Hematopoietic multipotent progenitor cell treated with erythropoietin and hydrocortisone succinate and interleukin-3 and kit ligand, for 15 days (in vitro differentiated cells): ENCODE results near the gene EDN1.

Experiments used
- DNase-seq: peaks from one replicate; pipeline ENCODE4 v3.0.0-alpha.2; 2015; ENCODE audit warnings: low spot score

The EDN1 gene

GRCh38 chr6:12270551-12271230 is 19.5 kb upstream of the EDN1 start:
- no peak for DNase-seq

DNA sequence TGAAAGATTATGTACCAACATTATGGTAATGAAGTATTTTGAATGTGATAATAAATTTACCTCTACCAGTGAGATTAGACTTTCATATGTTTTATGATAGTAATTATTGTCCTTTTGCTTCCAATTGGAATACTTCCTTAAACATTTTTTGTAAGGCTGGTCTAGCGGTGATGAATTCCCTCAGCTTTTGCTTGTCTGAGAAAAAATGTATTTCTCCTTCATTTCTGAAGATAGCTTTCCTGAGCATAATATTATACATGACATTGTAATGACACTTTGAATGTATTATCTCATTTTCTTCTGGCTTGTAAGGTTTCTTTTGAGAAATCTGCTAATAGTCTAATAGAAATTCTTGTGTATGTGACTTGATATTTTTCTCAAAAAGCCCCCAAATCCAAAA is 18.6 kb upstream of the EDN1 start:
- no peak for DNase-seq

DNA sequence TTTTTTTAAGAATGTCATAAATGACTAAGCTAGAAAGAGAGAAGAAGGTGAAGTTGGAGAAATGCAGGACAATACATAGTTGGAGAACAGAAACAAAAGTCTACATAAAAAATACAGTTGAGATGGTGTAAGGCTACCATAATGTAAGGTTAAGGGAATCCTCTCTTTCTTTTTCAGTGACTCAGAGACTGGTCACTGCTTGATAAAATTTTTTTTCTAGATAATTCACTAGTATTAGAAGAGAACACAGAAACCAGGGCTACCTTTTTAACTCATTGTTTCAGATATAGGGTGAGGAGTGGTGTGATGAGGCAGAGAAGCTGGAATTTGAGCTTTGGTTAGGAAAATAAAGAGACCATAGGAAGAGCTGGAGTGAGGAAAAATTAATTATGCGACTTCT is 18.2 kb upstream of the EDN1 start:
- no peak for DNase-seq

GRCh38 chr6:12275107-12275506 is 15.1 kb upstream of the EDN1 start:
- no peak for DNase-seq

DNA sequence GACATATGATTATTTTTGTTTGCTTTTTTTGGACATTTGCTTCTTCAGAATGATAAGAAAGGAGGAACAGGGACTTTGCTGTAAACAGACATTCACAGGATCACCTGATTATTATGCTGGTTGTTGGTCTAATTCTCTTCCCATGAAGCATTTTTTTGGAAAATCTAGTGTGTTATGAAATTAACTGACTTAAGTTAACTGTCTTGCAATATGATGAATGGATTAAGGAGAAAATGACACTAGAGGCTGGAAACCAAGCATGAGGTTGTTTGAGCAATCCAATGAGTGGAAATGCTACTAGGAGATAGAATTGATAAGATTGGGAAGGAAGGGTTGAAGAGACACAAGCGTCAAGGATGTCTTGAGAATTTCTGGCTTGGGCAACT is 13.2 kb upstream of the EDN1 start:
- DNase-seq = no peak

GRCh38 chr6:12277386-12277785 is 12.8 kb upstream of the EDN1 start:
- DNase-seq = no peak

DNA sequence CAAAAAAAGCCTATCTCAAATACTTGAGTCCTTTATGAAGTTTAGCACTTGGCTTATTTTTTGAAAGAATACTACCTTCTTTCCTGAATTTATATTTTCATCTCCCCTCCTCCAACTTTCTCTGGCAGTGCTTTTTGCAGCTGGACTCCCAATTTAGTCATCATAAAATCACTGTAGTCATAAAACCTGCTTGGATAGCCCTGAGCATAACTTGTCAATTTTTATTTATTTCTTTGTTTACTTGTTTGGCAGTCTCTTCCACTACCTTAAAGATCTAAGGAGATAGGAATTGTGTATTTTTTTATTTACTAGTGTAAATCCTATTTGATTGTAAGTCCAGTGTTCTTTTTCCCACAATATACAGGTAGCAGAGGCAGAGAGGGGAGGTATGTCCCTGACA is 11.2 kb upstream of the EDN1 start:
- DNase-seq = no peak

GRCh38 chr6:12279322-12280091 is 10.7 kb upstream of the EDN1 start:
- DNase-seq = no peak

DNA sequence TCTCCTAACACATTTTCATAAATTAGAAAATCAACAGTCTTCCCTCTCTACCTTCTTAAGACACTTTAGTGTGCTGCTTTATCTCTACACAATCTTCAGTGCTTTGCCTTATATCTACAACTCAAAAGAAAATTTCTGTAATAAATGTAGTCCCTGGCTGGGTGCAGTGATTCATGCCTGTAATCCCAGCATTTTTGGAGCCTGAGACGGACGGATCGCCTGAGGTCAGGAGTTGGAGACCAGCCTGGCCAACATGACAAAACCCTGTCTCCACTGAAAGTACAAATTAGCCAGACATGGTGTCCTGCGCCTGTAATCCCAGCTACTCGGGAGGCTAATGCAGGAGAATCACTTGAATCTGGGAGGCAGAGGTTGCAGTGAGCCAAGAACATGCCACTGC is 9.7 kb upstream of the EDN1 start:
- no peak for DNase-seq

DNA sequence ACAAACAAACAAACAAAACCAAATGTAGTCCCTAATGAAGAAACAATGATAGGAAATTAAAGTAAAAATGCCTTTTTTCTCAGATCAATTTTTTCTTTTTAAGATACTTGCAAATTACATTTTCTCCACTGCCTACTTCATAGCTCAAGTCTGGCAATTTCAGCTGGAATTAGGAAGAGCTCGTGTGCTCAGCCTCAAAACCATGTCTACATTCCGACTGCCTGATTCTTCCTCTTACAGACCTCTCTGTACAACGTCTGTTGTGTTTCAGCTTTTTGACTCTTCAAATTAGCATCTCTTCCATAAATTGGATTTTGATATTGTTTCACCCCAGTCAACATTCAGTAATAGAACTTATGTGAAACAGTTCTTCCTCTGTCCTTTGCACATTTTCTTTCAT is 9.3 kb upstream of the EDN1 start:
- DNase-seq = no peak

DNA sequence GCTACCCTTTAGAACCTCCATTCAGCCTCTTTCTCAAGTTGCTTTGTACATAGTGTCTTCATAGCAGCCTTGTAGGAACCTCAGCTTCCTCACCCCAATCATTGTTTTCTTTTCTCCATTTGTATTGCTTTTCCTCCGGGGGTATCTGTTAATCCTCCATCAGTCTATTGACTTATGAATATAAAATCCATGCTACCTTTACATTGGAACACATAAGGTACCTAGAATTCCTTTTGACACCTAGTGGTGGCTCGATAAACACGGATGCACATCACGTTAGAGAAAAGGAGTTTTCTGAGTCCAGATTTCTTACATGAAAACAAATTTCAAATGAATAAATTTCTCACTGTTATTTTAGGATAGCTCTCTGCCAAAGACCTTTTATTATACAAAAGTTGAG is 6.3 kb upstream of the EDN1 start:
- no peak for DNase-seq

- DNase-seq = no peak
Measured at GRCh38 chr6:12286373-12287110, 3.6 kb upstream of the EDN1 start.

- DNase-seq = no peak
Measured at GRCh38 chr6:12288211-12288618, 1.9 kb upstream of the EDN1 start.

GRCh38 chr6:12288914-12289313 is 1.2 kb upstream of the EDN1 start:
- no peak for DNase-seq

DNA sequence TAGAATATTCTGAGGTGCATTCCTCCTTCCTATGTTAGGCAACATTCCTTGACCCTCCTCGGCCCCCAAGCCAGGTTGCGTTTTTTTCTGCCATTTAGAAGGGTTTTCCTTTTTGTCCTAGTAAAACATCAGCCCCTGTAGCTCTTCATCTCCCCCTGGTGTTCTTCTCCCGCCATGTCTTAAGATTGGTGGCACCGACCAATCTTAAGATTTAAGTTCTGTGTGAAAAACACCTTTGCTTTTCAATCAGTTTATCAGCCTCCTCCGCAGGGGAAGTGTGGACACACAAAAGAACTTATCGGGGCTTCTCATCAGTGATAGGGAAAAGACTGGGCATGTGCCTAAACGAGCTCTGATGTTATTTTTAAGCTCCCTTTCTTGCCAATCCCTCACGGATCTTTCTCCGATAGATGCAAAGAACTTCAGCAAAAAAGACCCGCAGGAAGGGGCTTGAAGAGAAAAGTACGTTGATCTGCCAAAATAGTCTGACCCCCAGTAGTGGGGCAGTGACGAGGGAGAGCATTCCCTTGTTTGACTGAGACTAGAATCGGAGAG is 719 bp upstream of the EDN1 start:
- DNase-seq = no peak

DNA sequence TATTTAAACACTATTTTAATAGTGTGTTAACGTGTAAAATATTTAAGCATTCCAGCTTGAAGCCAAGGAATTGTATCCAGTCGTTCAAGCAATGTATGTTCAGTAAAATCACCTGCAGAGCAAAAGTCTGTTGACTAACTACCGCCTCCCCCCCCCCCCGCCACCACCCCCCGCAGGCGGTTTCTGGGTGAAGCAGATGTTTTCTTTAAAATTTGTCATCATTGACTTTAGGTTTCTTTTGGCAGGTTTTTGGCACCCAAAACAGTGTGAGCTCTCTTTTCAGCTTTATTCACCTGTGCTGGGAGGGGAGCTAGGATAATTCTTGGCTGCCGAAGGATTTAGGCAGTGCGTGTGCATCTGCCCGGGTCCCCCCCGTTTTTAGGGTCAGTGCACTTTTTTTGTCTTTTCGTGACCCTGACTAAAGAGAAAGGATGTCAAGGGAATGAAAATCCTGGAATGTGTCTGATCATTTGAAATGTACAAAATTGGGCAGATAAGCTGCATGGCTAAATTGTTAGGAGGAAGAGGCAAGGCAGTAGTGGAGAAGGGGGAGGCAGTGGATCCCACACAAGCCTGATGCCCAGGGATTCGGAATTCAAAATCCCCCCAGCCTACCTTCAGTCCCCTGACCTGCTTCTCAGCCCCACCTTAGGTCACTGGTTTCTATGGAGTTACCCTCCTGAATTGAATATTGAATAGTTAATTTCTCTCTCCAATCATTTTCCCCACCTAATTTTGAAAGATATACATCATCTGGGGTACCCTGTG is 1.1 kb downstream of the EDN1 start:
- DNase-seq = no peak

GRCh38 chr6:12291839-12292604 is 1.9 kb downstream of the EDN1 start:
- DNase-seq = no peak

GRCh38 chr6:12293235-12293930 is 3.2 kb downstream of the EDN1 start:
- DNase-seq = no peak

DNA sequence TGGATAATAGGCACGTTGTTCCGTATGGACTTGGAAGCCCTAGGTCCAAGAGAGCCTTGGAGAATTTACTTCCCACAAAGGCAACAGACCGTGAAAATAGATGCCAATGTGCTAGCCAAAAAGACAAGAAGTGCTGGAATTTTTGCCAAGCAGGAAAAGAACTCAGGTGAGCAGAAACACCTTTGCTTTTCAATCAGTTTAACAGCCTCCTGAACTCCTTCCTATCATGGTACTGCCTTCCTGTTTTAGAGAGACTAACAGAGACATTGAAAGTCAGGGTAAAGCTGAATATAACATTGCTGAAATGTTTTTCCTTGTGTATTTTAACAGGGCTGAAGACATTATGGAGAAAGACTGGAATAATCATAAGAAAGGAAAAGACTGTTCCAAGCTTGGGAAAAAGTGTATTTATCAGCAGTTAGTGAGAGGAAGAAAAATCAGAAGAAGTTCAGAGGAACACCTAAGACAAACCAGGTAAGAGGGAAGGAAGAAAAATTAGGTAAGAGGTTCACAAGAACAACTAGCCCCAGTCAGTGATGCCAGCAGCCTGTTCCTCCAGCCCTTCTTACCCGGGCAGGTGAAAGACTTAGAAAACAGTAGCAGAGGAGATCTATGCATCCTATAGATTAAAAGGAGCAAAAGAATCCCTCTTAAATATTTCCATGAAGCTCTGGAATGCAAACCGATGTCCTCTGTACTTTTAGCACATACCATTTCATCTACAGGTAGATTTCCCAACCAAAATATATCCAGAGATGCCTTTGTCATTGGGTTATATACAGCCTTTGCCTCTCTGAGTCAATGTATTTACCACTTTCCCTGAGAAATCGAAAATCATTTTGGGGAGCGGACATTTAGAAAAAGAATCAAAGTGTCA is 4.0 kb downstream of the EDN1 start:
- DNase-seq = no peak
